ENCODE measurements around the gene UCP3.
"Not testable (repeated sequence)": the region's sequence is repeated elsewhere in the genome, so short reads cannot be mapped to it uniquely, and the experiment has no call there.

UCP3 gene

GRCh38 chr11:73988227-73988626, 20.7 kb downstream of the UCP3 start:
- H3K4me3 ChIP-seq (ENCODE audit: control insufficient read depth, low read depth, low read length) = no peak overlapping the region
- no peak for DNase-seq (ENCODE audit: low read depth)
- TF ChIP-seq, protein P1, sequence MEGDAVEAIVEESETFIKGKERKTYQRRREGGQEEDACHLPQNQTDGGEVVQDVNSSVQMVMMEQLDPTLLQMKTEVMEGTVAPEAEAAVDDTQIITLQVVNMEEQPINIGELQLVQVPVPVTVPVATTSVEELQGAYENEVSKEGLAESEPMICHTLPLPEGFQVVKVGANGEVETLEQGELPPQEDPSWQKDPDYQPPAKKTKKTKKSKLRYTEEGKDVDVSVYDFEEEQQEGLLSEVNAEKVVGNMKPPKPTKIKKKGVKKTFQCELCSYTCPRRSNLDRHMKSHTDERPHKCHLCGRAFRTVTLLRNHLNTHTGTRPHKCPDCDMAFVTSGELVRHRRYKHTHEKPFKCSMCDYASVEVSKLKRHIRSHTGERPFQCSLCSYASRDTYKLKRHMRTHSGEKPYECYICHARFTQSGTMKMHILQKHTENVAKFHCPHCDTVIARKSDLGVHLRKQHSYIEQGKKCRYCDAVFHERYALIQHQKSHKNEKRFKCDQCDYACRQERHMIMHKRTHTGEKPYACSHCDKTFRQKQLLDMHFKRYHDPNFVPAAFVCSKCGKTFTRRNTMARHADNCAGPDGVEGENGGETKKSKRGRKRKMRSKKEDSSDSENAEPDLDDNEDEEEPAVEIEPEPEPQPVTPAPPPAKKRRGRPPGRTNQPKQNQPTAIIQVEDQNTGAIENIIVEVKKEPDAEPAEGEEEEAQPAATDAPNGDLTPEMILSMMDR (IDR thresholded peaks at IDR 0.05; ENCODE audit: control insufficient read depth, insufficient read depth, low read depth, low read length, missing control alignments) = no peak

GRCh38 chr11:73985661-73986060, 23.2 kb downstream of the UCP3 start:
- not testable (repeated sequence) for H3K4me3 ChIP-seq (ENCODE audit: control insufficient read depth, low read depth, low read length); DNase-seq (ENCODE audit: low read depth)

DNA sequence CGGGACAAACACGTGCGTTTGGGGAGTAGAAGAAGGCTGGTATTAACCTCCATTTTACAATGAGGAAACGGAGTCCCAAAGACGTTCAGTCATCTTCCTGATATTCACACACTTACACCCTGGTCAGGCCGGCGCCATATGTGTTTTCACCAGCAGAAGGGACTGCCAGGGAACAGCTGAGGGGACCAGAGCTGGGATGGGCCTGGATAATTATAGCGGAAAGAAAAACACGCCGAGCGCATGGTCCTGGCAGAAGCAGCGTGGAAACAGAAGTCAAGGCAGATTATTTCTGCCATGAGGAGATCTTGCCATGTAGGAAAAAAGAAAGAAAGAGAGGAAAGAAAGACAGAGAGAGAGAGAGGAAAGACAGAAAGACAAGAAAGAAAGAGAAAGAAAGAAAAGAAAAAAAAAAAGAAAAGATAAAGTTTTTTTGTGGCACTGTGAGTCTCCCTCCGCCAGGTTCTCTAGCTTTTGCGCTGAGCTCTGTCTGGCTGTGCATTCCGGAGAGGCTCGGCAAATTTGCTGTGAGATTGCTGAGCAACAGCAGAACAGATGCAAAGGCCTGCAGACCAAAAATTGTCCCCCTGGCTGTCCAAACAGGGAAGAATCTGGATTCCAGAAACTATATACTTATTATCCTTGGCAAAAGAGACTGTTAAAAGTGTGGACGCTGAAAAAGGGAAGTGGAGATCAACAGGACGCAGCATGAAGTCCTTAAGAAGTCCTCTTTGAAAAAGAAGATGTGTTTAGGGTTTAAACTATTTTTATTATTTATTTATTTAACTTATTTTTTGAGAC, 24.9 kb downstream of the UCP3 start:
- TF ChIP-seq, protein P1 (IDR thresholded peaks at IDR 0.05; ENCODE audit: control insufficient read depth, insufficient read depth, low read depth, low read length, missing control alignments) = no peak
- H3K4me3 ChIP-seq (ENCODE audit: control insufficient read depth, low read depth, low read length) = peak overlapping the region; percentile 65
- DNase-seq (ENCODE audit: low read depth) = no peak

DNA sequence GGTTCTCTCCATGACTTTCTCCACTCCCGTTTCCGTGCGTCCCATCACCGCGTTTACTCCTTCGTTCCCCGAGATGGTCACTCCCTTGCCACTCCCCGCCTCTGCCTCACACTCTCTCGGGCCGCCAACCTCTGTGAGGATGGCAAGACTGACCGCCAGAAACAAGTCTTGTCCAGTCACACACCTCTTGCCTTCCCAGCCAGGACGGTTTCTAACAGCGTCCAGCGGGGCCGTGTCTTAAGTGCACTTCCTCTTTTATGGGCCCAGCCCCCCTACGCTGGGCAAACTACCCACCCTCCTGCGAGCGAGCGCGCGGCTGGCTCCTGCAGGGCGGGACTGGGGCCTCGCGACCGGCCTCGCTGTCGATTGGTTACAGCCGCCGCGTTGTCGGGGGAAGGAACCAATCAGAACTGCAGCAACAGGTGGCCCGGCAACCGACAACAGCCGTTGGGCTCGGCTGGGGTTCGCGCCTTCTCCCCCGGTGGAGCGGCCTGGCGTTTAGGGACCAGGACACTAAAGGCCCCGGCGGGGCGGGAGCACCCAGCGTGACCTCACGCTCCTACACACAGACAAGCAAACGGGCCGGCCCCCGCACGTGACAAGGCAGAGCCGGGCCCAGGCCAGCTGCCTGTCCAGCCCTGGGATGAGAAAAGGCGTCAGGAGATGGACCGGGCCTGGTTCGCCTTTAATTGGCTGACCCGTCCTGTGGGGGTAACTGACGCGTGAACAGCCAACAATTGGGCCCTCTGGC, 25.7 kb downstream of the UCP3 start:
- DNase-seq (ENCODE audit: low read depth) = no peak
- peak overlapping the region; percentile 65 for H3K4me3 ChIP-seq (ENCODE audit: control insufficient read depth, low read depth, low read length)
- TF ChIP-seq, protein P1 (IDR thresholded peaks at IDR 0.05; ENCODE audit: control insufficient read depth, insufficient read depth, low read depth, low read length, missing control alignments) = no peak

- peak within 1 kb of the TSS; percentile 65 for H3K4me3 ChIP-seq (ENCODE audit: control insufficient read depth, low read depth, low read length)
- DNase-seq (ENCODE audit: low read depth) = no peak
- TF ChIP-seq, protein P1 (IDR thresholded peaks at IDR 0.05; ENCODE audit: control insufficient read depth, insufficient read depth, low read depth, low read length, missing control alignments) = no peak
Observed at GRCh38 chr11:73982595-73982989, 26.3 kb downstream of the UCP3 start, which contains the start of gene UCP2. TSS of gene UCP2 (minus strand) at chr11:73982843. CDS start at chr11:73978378, 4,465 bp downstream.

DNA sequence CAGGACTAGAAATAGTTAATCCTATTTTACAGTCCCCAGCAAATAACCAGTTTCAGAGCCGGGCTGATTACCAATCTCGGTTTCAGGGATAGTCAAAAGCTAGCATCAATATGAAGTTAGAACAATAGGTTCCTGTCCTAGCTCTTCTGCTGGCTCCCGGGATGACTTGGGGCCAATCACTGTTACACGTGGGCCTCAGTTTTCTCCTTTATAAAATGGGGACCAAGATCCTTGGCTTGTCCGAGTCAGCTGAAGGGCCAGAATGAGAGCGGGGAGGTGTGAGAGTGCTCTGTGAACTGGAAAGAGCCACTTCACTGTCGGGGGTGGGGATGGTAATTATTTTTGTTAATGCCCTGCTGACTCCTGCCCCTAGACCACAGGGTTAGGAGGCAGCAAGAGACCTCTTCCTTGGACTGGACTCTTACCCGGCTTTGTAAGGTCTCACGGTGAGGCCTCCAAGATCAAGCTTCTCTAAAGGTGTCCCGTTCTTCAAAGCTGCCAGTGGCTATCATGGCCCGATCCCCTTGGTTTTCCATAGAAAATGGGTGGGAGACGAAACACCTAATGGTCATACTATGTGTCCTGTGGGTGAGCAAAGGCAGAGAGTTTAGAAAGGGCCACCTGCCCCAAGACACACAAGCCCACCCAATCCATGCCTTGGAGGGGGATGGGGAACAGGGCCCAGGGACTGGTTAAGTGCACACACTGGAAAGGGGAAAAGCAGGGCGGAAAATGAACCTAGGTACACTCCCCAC, 27.7 kb downstream of the UCP3 start:
- no peak overlapping the region for H3K4me3 ChIP-seq (ENCODE audit: control insufficient read depth, low read depth, low read length)
- DNase-seq (ENCODE audit: low read depth) = no peak
- TF ChIP-seq, protein P1 (IDR thresholded peaks at IDR 0.05; ENCODE audit: control insufficient read depth, insufficient read depth, low read depth, low read length, missing control alignments) = no peak
